ENCODE results near the gene CPPED1.

CPPED1 gene

GRCh38 chr16:12752159-12752558, 51.5 kb downstream of the CPPED1 start:
- H3K27me3 ChIP-seq (ENCODE audit: low read depth), result no peaks in the 10 kb centered on the region
- no peak for DNase-seq (ENCODE audit: low spot score in 2 of 2)
- no peaks in the 10 kb centered on the region for H3K9me3 ChIP-seq
- H3K4me3 ChIP-seq, result no peak overlapping the region
- in situ Hi-C loops (cut with MboI; ENCODE audit: low sequenced_read_pairs), result no loop called here
- H3K4me1 ChIP-seq, result no peaks in the 10 kb centered on the region
- H3K36me3 ChIP-seq (replicated peaks), result no peaks in the 10 kb centered on the region

GRCh38 chr16:12750554-12750918, 53.2 kb downstream of the CPPED1 start:
- no peak for DNase-seq (ENCODE audit: low spot score in 2 of 2)
- H3K9me3 ChIP-seq, result no peaks in the 10 kb centered on the region
- H3K36me3 ChIP-seq (replicated peaks), result no peaks in the 10 kb centered on the region
- H3K27me3 ChIP-seq (ENCODE audit: low read depth), result no peaks in the 10 kb centered on the region
- in situ Hi-C loops (cut with MboI; ENCODE audit: low sequenced_read_pairs), result no loop called here
- H3K4me1 ChIP-seq, result no peaks in the 10 kb centered on the region
- H3K4me3 ChIP-seq, result no peak overlapping the region

- Histone ChIP-seq H3K4me1 (no peaks in the 10 kb centered on the region), H3K4me3 (no peak overlapping the region), H3K9me3 (no peaks in the 10 kb centered on the region), H3K36me3 (replicated peaks) (no peaks in the 10 kb centered on the region), H3K27me3 (ENCODE audit: low read depth) (no peaks in the 10 kb centered on the region)
- in situ Hi-C loops (cut with MboI; ENCODE audit: low sequenced_read_pairs), result no loop called here
- no peak for DNase-seq (ENCODE audit: low spot score in 2 of 2)
Observed at GRCh38 chr16:12749076-12749475, 54.6 kb downstream of the CPPED1 start.

GRCh38 chr16:12747827-12748226, 55.9 kb downstream of the CPPED1 start:
- H3K36me3 ChIP-seq (replicated peaks), result no peaks in the 10 kb centered on the region
- no peak overlapping the region for H3K4me3 ChIP-seq
- DNase-seq (ENCODE audit: low spot score in 2 of 2), result no peak
- H3K4me1 ChIP-seq, result no peaks in the 10 kb centered on the region
- H3K27me3 ChIP-seq (ENCODE audit: low read depth), result no peaks in the 10 kb centered on the region
- H3K9me3 ChIP-seq, result no peaks in the 10 kb centered on the region
- in situ Hi-C loops (cut with MboI; ENCODE audit: low sequenced_read_pairs), result no loop called here

GRCh38 chr16:12747261-12747660, 56.4 kb downstream of the CPPED1 start:
- Histone ChIP-seq H3K36me3 (replicated peaks) (no peaks in the 10 kb centered on the region), H3K27me3 (ENCODE audit: low read depth) (no peaks in the 10 kb centered on the region), H3K4me1 (no peaks in the 10 kb centered on the region), H3K9me3 (no peaks in the 10 kb centered on the region), H3K4me3 (no peak overlapping the region)
- in situ Hi-C loops (cut with MboI; ENCODE audit: low sequenced_read_pairs), result no loop called here
- DNase-seq (ENCODE audit: low spot score in 2 of 2), result no peak

- in situ Hi-C loops (cut with MboI; ENCODE audit: low sequenced_read_pairs), result no loop called here
- Histone ChIP-seq H3K27me3 (ENCODE audit: low read depth) (no peaks in the 10 kb centered on the region), H3K4me1 (no peaks in the 10 kb centered on the region)
Observed at GRCh38 chr16:12744860-12745259, 58.8 kb downstream of the CPPED1 start.

GRCh38 chr16:12742741-12743140, 60.9 kb downstream of the CPPED1 start:
- Histone ChIP-seq H3K9me3 (no peaks in the 10 kb centered on the region), H3K4me1 (no peaks in the 10 kb centered on the region), H3K36me3 (replicated peaks) (no peaks in the 10 kb centered on the region), H3K27me3 (ENCODE audit: low read depth) (no peaks in the 10 kb centered on the region), H3K4me3 (no peak overlapping the region)
- DNase-seq (ENCODE audit: low spot score in 2 of 2), result no peak
- in situ Hi-C loops (cut with MboI; ENCODE audit: low sequenced_read_pairs), result no loop called here

More at GRCh38 chr16:12744860-12745259, 58.8 kb downstream of the CPPED1 start:
- Histone ChIP-seq H3K36me3 (replicated peaks) (no peaks in the 10 kb centered on the region), H3K9me3 (no peaks in the 10 kb centered on the region), H3K4me3 (no peak overlapping the region)
- DNase-seq (ENCODE audit: low spot score in 2 of 2), result no peak

GRCh38 chr16:12740986-12741610, 62.6 kb downstream of the CPPED1 start:
- Histone ChIP-seq H3K9me3 (no peaks in the 10 kb centered on the region), H3K4me1 (no peaks in the 10 kb centered on the region), H3K4me3 (no peak overlapping the region), H3K36me3 (replicated peaks) (no peaks in the 10 kb centered on the region), H3K27me3 (ENCODE audit: low read depth) (no peaks in the 10 kb centered on the region)
- in situ Hi-C loops (cut with MboI; ENCODE audit: low sequenced_read_pairs), result no loop called here
- DNase-seq (ENCODE audit: low spot score in 2 of 2), result no peak

GRCh38 chr16:12739738-12740137, 63.9 kb downstream of the CPPED1 start:
- Histone ChIP-seq H3K36me3 (replicated peaks) (no peaks in the 10 kb centered on the region), H3K4me1 (no peaks in the 10 kb centered on the region), H3K4me3 (no peak overlapping the region), H3K9me3 (no peaks in the 10 kb centered on the region), H3K27me3 (ENCODE audit: low read depth) (no peaks in the 10 kb centered on the region)
- in situ Hi-C loops (cut with MboI; ENCODE audit: low sequenced_read_pairs), result no loop called here
- no peak for DNase-seq (ENCODE audit: low spot score in 2 of 2)

- Histone ChIP-seq H3K4me1 (no peaks in the 10 kb centered on the region), H3K36me3 (replicated peaks) (no peaks in the 10 kb centered on the region), H3K4me3 (no peak overlapping the region), H3K27me3 (ENCODE audit: low read depth) (no peaks in the 10 kb centered on the region), H3K9me3 (no peaks in the 10 kb centered on the region)
- in situ Hi-C loops (cut with MboI; ENCODE audit: low sequenced_read_pairs), result no loop called here
- DNase-seq (ENCODE audit: low spot score in 2 of 2), result no peak
Observed at GRCh38 chr16:12737563-12737962, 66.1 kb downstream of the CPPED1 start.

GRCh38 chr16:12735805-12736204, 67.9 kb downstream of the CPPED1 start:
- no peaks in the 10 kb centered on the region for H3K9me3 ChIP-seq
- H3K4me1 ChIP-seq, result no peaks in the 10 kb centered on the region
- in situ Hi-C loops (cut with MboI; ENCODE audit: low sequenced_read_pairs), result no loop called here
- H3K36me3 ChIP-seq (replicated peaks), result no peaks in the 10 kb centered on the region
- H3K27me3 ChIP-seq (ENCODE audit: low read depth), result no peaks in the 10 kb centered on the region
- no peak for DNase-seq (ENCODE audit: low spot score in 2 of 2)
- no peak overlapping the region for H3K4me3 ChIP-seq

GRCh38 chr16:12732600-12732999, 71.1 kb downstream of the CPPED1 start:
- no peaks in the 10 kb centered on the region for H3K36me3 ChIP-seq (replicated peaks)
- no peaks in the 10 kb centered on the region for H3K9me3 ChIP-seq
- no peaks in the 10 kb centered on the region for H3K4me1 ChIP-seq
- H3K4me3 ChIP-seq, result no peak overlapping the region
- no peak for DNase-seq (ENCODE audit: low spot score in 2 of 2)
- no peaks in the 10 kb centered on the region for H3K27me3 ChIP-seq (ENCODE audit: low read depth)
- in situ Hi-C loops (cut with MboI; ENCODE audit: low sequenced_read_pairs), result no loop called here

- Histone ChIP-seq H3K4me1 (no peaks in the 10 kb centered on the region), H3K9me3 (no peaks in the 10 kb centered on the region), H3K4me3 (no peak overlapping the region), H3K36me3 (replicated peaks) (no peaks in the 10 kb centered on the region), H3K27me3 (ENCODE audit: low read depth) (no peaks in the 10 kb centered on the region)
- DNase-seq (ENCODE audit: low spot score in 2 of 2), result no peak
- in situ Hi-C loops (cut with MboI; ENCODE audit: low sequenced_read_pairs), result no loop called here
Observed at GRCh38 chr16:12729448-12729847, 74.2 kb downstream of the CPPED1 start.

GRCh38 chr16:12728469-12728868, 75.2 kb downstream of the CPPED1 start:
- DNase-seq (ENCODE audit: low spot score in 2 of 2), result no peak
- H3K9me3 ChIP-seq, result no peaks in the 10 kb centered on the region

GRCh38 chr16:12724226-12724625, 79.5 kb downstream of the CPPED1 start:
- in situ Hi-C loops (cut with MboI; ENCODE audit: low sequenced_read_pairs), result no loop called here
- Histone ChIP-seq H3K4me3 (no peak overlapping the region), H3K36me3 (replicated peaks) (no peaks in the 10 kb centered on the region), H3K27me3 (ENCODE audit: low read depth) (no peaks in the 10 kb centered on the region), H3K9me3 (no peaks in the 10 kb centered on the region), H3K4me1 (no peaks in the 10 kb centered on the region)
- no peak for DNase-seq (ENCODE audit: low spot score in 2 of 2)

More at GRCh38 chr16:12728469-12728868, 75.2 kb downstream of the CPPED1 start:
- no peaks in the 10 kb centered on the region for H3K4me1 ChIP-seq
- H3K27me3 ChIP-seq (ENCODE audit: low read depth), result no peaks in the 10 kb centered on the region
- in situ Hi-C loops (cut with MboI; ENCODE audit: low sequenced_read_pairs), result no loop called here
- no peaks in the 10 kb centered on the region for H3K36me3 ChIP-seq (replicated peaks)
- no peak overlapping the region for H3K4me3 ChIP-seq
